Measurements from ENCODE around the gene CRTAC1. TPM values are rescaled to one million over a fixed set of nuclear protein-coding genes. Genes with fewer than 3 reads are reported as not detected.
A peak's percentile ranks its signal among the peaks of the same experiment; 100 is the strongest.

CRTAC1 gene
- total RNA-seq = 1 to 10 TPM; 1.2 to 5.7 (median 1.7) TPM

DNA sequence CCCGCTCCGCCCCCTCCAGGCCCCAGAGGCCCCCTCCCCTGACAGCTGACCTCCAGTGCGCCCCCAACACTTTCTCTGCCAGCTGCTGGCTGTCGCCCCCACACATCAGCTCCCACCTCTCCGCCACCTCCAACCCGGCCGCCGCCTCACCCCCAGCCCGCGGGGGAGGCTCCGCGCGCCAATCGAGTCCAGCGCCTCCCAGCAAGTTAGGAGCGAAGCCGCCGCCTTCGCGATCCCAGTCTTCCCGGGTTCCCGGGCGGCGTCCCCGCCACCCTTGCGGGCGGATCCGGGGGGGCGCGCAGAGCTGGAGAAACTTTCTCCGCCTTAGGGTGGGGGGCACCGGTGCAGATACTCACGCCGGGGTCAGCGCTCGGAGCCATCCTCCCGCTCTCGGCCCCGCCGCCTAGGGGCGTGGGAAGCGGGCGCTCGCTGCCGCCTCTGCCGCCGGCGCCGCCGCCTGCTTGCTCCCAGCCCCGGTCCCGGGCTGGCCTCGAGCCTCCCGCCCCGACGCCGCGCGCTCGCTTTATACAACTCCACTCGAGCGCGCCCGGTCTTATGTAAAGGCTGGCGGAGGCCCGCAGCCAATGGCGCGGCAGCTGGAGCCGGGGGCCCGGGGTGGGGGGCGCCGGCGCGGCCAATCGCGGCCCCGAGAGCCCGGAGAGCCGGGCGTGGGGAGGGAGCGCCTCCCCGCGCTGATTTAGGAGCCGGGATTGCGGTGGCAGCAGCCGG lies at the start of gene CRTAC1:
Gene CRTAC1 (minus strand): TSS at position 529 of the 729 bp plus-strand sequence. CDS start 149 bp downstream, at position 380.
- ATAC-seq = peak; percentile 89
- WGBS, 2 donors (ENCODE audit: low coverage in 1 of 2) = no CpG with 5 or more reads among the region's 86 CpGs
- H3K27me3 ChIP-seq = peaks cover 90% of the 10 kb centered on the region
- H3K9me3 ChIP-seq = no peaks in the 10 kb centered on the region
- peak within 1 kb of the TSS; percentile 21 to 53 for H3K4me3 ChIP-seq
- TF ChIP-seq POLR2AphosphoS5 (IDR thresholded peaks at IDR 0.05) (peak; percentile 17), POLR2A (IDR thresholded peaks at IDR 0.05) (peak in 1 of 2 donors; percentile 12), EP300 (IDR thresholded peaks at IDR 0.05) (no peak)
- TF ChIP-seq, protein P1, sequence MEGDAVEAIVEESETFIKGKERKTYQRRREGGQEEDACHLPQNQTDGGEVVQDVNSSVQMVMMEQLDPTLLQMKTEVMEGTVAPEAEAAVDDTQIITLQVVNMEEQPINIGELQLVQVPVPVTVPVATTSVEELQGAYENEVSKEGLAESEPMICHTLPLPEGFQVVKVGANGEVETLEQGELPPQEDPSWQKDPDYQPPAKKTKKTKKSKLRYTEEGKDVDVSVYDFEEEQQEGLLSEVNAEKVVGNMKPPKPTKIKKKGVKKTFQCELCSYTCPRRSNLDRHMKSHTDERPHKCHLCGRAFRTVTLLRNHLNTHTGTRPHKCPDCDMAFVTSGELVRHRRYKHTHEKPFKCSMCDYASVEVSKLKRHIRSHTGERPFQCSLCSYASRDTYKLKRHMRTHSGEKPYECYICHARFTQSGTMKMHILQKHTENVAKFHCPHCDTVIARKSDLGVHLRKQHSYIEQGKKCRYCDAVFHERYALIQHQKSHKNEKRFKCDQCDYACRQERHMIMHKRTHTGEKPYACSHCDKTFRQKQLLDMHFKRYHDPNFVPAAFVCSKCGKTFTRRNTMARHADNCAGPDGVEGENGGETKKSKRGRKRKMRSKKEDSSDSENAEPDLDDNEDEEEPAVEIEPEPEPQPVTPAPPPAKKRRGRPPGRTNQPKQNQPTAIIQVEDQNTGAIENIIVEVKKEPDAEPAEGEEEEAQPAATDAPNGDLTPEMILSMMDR (IDR thresholded peaks at IDR 0.05) = peak in 1 of 4 experiments; percentile 6
- H3K27ac ChIP-seq = peak within 1 kb of the TSS in 1 of 4 donors; percentile 57
- H3K4me1 ChIP-seq = peaks cover 0 to 28% (median 14%) of the 10 kb centered on the region in 3 donors
- H3K36me3 ChIP-seq = no peaks in the 10 kb centered on the region

DNA sequence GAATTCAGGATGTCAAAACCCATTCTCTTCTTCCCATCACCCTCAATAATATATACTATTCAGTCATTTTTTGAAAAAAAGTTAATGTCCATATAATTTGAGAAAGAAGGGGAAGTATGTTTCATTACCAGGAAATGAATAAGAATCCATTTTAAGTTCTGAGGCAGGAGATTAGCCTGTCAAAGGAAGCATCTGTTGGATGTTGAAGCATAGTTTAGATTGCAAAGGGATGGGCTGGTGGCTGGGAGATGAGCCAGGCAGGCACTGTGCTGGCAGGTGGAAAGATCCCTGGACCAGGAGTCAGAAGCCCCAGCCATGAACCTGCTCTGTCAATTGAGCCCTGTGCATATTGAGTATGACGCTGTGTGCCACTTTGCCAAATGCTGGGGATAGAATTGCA lies 48.4 kb upstream of the CRTAC1 start:
- no peak overlapping the region for H3K27ac ChIP-seq
- H3K9me3 ChIP-seq = no peaks in the 10 kb centered on the region
- no peaks in the 10 kb centered on the region for H3K4me1 ChIP-seq
- H3K27me3 ChIP-seq = peaks cover 26% of the 10 kb centered on the region
- TF ChIP-seq POLR2A (IDR thresholded peaks at IDR 0.05) (no peak), EP300 (IDR thresholded peaks at IDR 0.05) (no peak), POLR2AphosphoS5 (IDR thresholded peaks at IDR 0.05) (no peak)
- TF ChIP-seq, protein P1 (IDR thresholded peaks at IDR 0.05) = no peak
- no peak overlapping the region for H3K4me3 ChIP-seq
- no peak for ATAC-seq
- 80 to 100% methylated on average over 1 of the region's 1 CpG for WGBS, 2 donors (ENCODE audit: low coverage in 1 of 2)
- H3K36me3 ChIP-seq = no peaks in the 10 kb centered on the region

- no peak overlapping the region for H3K27ac ChIP-seq
- H3K9me3 ChIP-seq = no peaks in the 10 kb centered on the region
- TF ChIP-seq POLR2AphosphoS5 (IDR thresholded peaks at IDR 0.05) (no peak), POLR2A (IDR thresholded peaks at IDR 0.05) (no peak), EP300 (IDR thresholded peaks at IDR 0.05) (no peak)
- TF ChIP-seq, protein P1 (IDR thresholded peaks at IDR 0.05) = no peak
- no peaks in the 10 kb centered on the region for H3K36me3 ChIP-seq
- H3K27me3 ChIP-seq = peaks cover 33% of the 10 kb centered on the region
- no CpG with 5 or more reads among the region's 1 CpG for WGBS, 2 donors (ENCODE audit: low coverage in 1 of 2)
- no peaks in the 10 kb centered on the region for H3K4me1 ChIP-seq
- ATAC-seq = no peak
- H3K4me3 ChIP-seq = no peak overlapping the region
These were observed 46.8 kb upstream of the CRTAC1 start for GRCh38 chr10:98077223-98077622.

DNA sequence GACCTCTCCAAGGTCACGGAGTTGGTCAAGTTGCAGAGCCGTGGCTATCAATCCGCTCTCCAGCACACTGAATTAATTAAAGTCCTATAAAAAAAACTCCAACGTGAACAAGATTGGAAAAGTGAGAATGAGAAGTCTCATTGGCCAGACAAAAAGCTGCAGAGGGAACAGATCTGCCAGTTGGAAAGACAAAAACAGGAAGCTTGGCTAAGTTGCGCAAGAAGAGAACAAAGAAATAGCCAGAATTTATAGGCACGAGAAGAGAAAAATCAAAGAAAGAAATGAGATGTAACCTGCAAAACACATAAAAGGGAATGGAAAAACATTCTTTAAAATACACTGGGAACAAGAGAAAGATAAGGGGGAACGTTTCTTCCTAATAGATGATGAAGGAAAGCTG lies 45.7 kb upstream of the CRTAC1 start:
- TF ChIP-seq, protein P1 (IDR thresholded peaks at IDR 0.05) = no peak
- TF ChIP-seq POLR2AphosphoS5 (IDR thresholded peaks at IDR 0.05) = no peak
- TF ChIP-seq EP300 (IDR thresholded peaks at IDR 0.05) = no peak
- TF ChIP-seq POLR2A (IDR thresholded peaks at IDR 0.05) = no peak
- no peak overlapping the region for H3K4me3 ChIP-seq
- no peaks in the 10 kb centered on the region for H3K36me3 ChIP-seq
- no peaks in the 10 kb centered on the region for H3K9me3 ChIP-seq
- no peaks in the 10 kb centered on the region for H3K4me1 ChIP-seq
- H3K27ac ChIP-seq = no peak overlapping the region
- H3K27me3 ChIP-seq = peaks cover 44% of the 10 kb centered on the region
- no peak for ATAC-seq
- WGBS, 2 donors (ENCODE audit: low coverage in 1 of 2) = 33 to 53% methylated on average over 4 to 6 of the region's 7 CpGs
